Stimulated activated CD4-positive, alpha-beta T cell treated with anti-CD3 and anti-CD28 coated beads, TNF-alpha, amount 100 ng/mL, for 48 hours (primary cell): ENCODE results near the gene WAS.

Source experiments
- DNase-seq, 3 donors: peaks; one replicate each; pipeline ENCODE4 v3.0.0-alpha.2; 2020; ENCODE audit warnings: low read depth in 3 of 3

Gene WAS

DNA sequence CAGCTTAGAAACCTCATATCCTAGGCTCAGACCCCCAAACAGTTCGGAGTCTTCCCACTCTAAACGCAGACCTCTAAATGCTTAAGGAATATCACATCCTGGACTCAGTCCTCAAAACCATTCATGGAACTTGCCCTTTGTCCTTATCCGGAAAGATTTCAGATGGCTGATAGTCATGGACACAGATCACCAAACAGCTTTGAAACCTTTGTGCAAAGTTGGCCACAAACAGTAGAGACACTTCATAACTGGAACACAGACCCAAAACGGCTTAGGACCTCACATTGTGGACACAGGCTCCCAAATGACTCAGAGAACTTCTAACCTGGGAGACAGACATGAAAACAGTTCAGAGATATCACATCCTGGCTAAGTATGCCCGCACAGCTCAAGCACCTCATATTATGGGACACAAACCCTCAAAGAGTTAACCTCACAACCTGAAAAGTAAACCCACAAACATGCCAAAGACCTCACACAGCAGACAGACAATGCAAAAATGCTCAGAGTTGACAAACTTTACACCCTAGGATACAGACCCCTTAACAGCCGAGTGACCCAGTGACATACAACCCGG, 28.4 kb downstream of the WAS start:
- no peak for DNase-seq

DNA sequence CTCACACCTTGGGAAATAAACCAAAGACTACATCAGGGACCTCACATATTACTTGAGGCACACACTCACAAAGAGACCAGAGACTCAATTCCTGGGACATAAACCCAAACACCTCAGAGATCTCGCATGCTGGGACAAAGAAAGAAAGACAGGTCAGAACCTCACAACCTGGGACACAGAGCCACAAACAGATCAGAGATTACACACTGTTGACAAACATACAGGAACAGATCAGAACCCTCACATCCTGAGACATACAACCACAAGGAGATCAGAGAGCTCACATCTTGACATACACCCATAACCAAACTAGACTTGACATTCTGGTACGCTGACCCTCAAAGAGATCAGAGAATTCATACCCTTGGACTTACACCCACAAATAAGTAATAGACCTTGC, 30.2 kb downstream of the WAS start:
- DNase-seq, result no peak

DNA sequence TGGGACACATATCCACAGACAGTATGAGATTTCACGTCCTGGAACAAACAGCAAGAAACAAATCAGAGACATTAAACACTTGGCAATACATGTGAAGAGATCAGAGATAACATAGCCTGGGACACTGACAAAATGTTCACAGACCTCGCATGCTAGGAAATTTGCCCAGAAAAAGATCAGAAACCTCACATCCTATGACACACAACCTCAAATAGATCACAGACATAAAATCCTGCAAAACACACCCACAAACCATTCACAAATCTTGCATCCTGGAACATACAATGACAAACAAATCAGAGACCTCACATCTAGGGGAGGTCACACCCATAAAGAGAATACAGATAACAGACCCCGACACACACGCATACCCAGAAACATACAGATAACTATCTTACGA, 31.0 kb downstream of the WAS start:
- no peak for DNase-seq

DNA sequence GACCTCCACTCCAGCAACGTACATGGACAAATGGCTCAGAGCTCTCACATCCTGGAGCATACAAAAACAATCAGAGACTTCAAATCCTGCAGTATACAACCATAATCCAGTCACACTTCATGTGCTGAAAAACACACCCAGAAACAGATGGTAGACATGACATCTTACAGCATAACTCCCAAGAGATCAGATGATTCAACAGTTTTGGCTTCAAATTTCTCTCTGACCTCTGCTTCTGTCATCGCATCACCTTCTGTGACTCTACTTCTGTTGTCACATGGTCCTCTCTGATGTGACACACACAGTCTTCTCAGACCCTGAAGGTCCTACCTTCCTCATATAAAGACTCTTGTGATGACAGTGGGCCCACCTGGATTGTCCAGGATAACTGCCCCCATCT, 31.5 kb downstream of the WAS start:
- no peak for DNase-seq

DNA sequence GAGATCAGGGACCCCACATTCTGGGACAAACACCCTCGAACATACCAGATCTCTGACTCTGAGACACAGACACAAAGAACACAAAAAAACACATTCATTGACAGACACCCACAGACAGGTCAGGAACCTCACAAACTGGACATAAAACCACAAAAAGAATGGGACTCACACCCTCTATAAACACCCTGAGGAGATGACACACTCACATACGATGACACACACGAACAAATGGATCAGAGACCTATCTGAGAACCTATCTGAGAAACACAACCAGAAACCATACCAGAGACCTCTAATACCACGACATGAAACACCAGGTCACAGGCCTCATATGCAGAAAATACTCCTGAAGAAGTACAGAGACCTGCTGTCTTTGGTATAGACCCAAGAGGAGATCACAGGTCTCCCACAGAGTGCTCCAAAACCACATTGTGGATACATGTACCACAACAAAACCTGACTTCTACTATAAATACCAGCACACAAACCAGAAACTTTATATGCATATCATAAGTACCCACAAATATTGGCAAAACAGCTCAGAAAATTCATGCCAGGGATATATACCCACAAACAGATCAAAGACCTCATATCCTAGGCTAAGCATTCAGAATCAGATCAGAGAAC, 32.4 kb downstream of the WAS start:
- DNase-seq, result no peak

DNA sequence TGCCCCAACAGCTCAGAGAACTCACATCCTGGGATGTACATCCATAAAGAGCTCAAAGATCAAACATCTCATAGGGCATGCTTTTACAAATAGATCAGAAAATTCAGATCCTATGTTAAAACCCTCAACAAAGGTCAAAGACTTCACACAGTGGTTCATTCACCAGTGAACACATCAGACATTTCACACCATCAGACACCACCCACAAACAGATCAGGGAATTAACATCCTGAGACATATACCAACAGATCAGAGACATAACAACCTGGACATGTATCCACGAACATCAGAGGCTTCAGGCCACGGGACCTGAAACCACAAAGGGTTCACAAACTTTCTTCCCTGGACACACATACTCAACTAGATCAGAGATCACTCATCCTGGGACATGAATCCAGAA, 36.4 kb downstream of the WAS start:
- no peak for DNase-seq

DNA sequence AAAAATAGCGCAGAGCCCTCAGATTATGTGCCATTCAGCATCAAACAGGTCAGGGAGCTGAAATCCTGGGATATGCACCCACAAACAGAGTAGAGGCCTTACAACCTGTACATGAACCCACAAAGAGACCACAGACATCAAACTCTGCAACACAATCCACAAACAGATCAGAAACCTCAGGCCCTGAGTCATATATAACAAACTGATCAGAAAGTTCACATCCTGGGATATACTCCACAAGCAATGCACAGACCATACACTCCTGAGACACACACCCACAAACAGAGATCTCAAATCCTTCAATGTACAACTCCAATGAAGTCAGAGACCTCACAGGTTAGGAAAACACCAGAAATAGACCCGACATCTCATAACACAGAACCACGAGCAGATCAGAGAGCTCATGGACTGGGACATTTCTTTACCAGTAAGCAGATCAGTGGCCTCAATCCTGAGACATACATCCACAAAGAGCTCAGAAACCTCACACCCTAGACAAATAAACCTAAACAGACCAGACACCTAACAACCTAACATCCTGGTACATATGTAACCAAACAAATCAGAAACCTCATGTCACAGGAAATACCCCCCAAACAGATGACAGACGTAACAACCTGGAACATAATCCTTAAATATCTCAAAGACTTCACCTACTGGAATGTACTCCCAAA, 37.1 kb downstream of the WAS start:
- no peak for DNase-seq

DNA sequence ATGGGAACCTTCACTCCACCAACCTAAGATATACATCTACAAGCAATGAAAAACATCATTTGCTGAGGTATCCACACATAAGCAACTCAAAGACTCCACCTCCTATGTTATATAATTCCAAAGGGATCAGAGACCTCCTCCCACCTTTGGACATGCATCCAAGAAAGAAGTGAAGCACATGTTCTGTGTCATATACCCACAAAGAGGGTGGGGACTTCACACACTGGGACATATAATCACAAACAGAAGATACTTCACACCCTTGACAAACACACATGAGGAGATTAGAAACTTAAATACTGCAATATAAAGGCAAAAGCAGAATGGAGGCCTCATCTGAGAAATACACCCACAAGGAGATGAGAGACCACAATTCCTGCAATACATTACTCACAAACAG, 38.3 kb downstream of the WAS start:
- no peak for DNase-seq

DNA sequence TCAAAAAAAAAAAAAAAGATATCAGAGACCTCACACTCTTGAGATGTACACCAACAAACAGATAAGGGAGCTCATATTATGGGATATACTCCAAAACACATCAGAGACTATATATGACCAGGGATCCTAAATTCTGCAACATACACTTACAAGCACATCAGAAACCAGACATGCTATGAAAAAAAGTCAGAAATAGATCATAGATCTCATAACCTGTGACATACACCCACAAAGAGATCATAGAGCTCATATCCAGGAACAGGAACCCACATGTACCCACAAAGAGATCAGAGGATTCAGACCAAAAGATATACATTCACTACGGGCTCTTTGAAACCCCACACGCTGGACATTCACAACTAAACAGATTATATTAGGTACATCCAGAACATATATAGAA, 43.0 kb downstream of the WAS start:
- no peak for DNase-seq

DNA sequence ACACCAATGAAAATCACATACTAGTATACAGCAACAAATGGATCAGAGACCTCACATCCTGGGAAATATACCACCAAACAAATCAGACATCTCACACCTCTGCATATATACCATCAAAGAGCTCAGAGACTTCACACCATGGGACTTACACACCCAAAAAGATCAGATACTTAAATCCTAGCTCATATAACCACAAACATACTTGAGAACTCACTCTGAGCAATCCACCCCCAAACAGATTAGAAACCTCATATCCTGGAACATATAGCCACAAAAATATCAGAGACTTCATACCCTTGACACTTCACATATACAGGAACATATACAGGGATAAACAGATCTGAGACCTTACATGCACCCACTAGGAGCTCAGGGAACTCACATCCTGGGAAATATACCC, 45.1 kb downstream of the WAS start:
- no peak for DNase-seq

DNA sequence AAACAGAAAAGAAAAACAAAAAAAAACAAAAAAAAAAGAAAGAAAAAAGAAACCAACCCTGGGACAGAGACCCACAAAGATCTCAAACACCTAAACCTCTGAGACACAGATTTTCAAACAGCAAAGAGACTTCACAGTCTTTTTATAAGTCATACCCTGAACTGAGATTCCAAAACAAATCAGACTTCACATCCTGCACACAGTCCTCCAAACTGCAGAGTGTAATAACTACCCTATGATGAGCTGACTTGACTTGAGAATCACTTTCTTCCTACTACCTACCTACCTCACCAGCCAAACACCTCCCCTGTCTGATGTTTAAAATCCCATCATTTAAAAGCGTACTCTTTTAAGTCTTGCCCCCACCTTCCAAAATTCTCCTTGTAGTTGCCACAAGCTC, 52.7 kb downstream of the WAS start:
- no peak for DNase-seq

DNA sequence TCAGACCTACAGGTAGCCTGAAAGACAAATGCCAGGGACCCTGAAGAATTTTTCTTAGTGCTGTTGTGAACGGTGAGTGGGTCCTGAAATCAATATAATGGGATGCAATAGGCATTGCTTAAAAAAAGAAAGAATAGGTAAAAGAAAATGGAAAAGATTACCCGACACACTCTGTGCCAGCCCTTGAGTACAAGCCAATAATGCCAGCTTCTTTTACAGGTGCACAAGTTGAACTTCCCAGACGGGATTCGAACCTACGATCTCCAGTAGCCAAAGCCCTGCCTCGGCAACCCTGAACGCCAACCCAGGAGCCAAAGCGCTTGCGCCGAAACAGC, 53.2 kb downstream of the WAS start:
- peak in 1 of 3 donors; percentile 71 for DNase-seq

DNA sequence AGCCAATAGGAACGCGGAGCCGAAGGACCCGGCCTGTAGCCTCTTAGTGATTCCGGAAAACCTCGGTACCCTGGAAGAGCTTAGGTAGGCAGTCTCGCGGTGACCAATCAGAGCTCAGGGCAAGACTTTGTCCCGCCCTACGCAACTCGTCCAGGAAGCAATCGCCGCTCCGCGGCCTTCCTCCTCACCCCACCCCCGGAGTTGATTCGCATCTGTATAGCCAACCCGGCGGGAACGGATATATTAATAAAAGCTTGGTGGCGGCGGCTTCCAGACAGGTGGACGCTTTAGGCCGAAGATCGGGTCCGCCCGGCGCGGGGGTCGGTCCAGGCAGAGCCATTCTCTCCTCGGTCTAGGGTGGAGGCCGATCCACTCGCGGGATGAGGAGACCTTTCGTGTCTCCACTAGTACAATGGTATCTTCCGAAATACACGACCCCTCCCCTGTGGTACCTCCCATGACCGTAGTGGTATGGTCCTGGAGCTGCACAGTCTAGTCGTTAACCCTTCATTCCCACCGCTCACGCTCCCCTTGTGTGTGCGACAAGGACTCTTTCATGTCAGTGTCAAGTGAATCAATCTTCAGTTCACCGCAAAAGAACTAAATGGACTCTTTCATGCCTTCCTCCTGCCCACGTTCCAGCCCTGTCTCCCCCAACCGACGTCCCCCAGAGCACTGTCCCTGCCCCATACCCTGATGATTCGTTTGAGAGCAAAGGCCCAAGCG, 53.8 kb downstream of the WAS start:
- peak in 2 of 3 donors; percentile 58 to 81 for DNase-seq

DNA sequence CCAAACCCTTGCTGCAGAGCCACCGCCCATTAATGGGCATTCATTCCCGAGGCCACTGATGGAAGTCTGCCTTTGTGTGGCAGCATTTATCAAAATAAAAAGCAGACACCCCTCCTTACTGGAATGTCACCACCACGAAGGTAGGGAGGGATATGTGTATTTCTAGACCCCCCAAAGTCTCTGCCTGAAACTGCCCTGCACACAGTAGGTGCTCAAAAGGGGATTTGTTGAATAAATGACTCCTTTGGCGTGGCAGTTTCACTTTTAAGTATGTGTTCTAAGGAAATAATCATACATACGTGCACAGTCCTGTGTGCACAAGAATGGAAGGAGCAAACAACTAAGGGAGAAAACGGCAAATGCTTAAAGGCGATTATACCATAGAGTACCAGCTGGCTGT, 54.3 kb downstream of the WAS start:
- DNase-seq, result no peak
